Measurements from ENCODE around the gene GMPPA.

DNA sequence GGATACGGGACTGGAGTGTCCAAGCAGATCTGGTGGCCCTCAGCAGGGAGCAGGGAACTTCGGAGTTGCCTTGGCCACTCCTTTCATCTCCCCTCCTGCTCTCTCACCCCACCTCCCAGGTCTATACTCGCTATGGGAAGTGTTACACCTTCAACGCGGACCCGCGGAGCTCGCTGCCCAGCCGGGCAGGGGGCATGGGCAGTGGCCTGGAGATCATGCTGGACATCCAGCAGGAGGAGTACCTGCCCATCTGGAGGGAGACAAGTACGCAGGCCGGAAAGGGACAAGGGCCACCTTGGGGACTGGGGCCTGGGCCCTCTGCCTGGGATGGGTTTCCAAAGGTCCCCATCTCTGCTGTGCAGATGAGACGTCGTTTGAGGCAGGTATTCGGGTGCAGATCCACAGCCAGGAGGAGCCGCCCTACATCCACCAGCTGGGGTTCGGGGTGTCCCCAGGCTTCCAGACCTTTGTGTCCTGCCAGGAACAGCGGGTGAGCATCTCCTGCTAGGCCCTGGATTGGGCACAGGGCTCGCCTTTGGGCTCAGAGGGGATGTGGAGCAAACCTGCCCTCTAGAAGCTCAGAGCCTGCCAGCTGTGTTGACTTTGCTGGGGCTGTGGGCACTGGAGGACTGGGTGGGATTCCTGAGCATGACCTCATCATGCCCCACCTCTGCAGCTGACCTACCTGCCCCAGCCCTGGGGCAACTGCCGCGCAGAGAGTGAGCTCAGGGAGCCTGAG lies 33.1 kb downstream of the GMPPA start:
- TF ChIP-seq RARB (CRISPR knock-in tag; IDR thresholded peaks at IDR 0.05): no peak
- no peak for TF ChIP-seq EP300 (IDR thresholded peaks at IDR 0.05)

Measured in A549 (cell line).